Nephron (organoid): ENCODE measurements around the gene PLA2G4E.
A peak's percentile ranks its signal among the peaks of the same experiment; 100 is the strongest.

Experiments used
- H3K27ac Mint-ChIP-seq, 3 experiments: 2 replicates each; pipeline ENCODE4 v1.8.0; 2020; ENCODE audit warnings: mixed read lengths in 3 of 3, mild to moderate bottlenecking in 2 of 3, moderate library complexity in 1 of 3
- H3K27me3 Mint-ChIP-seq: 2 replicates; pipeline ENCODE4 v1.8.0; 2021; ENCODE audit warnings: low read depth, mild to moderate bottlenecking, moderate library complexity, mixed read lengths
- H3K36me3 Mint-ChIP-seq: 2 replicates; pipeline ENCODE4 v1.8.0; 2020; ENCODE audit warnings: low read depth, mixed read lengths
- H3K4me1 Mint-ChIP-seq: 2 replicates; pipeline ENCODE4 v1.8.0; 2020; ENCODE audit warnings: mixed read lengths
- H3K4me3 Mint-ChIP-seq, 3 experiments: 2 replicates each; pipeline ENCODE4 v1.8.0; 2020; ENCODE audit warnings: mild to moderate bottlenecking in 3 of 3, mixed read lengths in 3 of 3, moderate library complexity in 2 of 3
- H3K9me3 Mint-ChIP-seq: 2 replicates; pipeline ENCODE4 v1.8.0; 2020; ENCODE audit warnings: mixed read lengths
- CTCF ChIP-seq, 3 experiments: fragments of 200-600 bp; sonication (generic); IDR thresholded peaks; one replicate each; pipeline ENCODE4 v1.5.0; 2021; ENCODE audit warnings: antibody characterized with exemption in 3 of 3; ENCODE audit not compliant: unreplicated experiment in 3 of 3

PLA2G4E gene

GRCh38 chr15:41965441-41966413 lies 55.1 kb downstream of the PLA2G4E start:
- H3K27ac Mint-ChIP-seq: peak overlapping the region in 2 of 3 experiments; percentile 80 to 87
- no peaks in the 10 kb centered on the region for H3K9me3 Mint-ChIP-seq
- peaks cover 7% of the 10 kb centered on the region for H3K36me3 Mint-ChIP-seq
- no peak overlapping the region for H3K4me3 Mint-ChIP-seq
- H3K4me1 Mint-ChIP-seq: peaks cover 28% of the 10 kb centered on the region
- peaks cover 3% of the 10 kb centered on the region for H3K27me3 Mint-ChIP-seq
- no peak for TF ChIP-seq CTCF (IDR thresholded peaks at IDR 0.05; ENCODE audit: unreplicated experiment in 3 of 3)

DNA sequence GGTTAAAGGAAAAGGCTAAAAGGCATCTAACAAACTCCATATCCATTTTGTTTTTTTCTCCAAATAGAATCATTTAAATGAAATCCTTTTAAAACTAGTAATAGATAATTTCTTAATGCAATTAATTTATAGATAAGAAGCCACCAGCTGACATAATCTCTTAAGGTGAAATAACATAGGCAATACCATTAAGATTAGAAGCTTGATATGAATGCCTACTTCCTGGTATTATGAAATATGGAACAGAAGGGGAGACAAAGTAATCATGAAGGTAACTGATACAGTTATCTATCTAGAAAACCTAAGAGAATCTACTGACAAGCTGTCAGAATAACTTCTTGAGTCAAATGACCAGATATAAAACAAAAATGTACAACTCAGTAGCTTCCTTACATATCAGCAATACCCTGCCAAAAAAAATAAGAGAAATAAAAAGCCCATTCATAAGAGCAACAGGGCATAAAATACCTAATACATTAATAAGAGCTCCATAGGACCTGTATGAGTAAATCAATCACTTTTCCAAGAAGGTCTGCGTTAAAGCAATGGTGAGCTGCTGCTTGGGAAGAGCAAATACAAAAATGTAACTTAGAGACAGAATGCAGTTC lies 59.1 kb downstream of the PLA2G4E start:
- H3K27ac Mint-ChIP-seq: no peak overlapping the region
- peaks cover 8% of the 10 kb centered on the region for H3K27me3 Mint-ChIP-seq
- no peaks in the 10 kb centered on the region for H3K9me3 Mint-ChIP-seq
- no peak overlapping the region for H3K4me3 Mint-ChIP-seq
- TF ChIP-seq CTCF (IDR thresholded peaks at IDR 0.05; ENCODE audit: unreplicated experiment in 3 of 3): no peak
- H3K36me3 Mint-ChIP-seq: peaks cover 7% of the 10 kb centered on the region
- peaks cover 23% of the 10 kb centered on the region for H3K4me1 Mint-ChIP-seq

DNA sequence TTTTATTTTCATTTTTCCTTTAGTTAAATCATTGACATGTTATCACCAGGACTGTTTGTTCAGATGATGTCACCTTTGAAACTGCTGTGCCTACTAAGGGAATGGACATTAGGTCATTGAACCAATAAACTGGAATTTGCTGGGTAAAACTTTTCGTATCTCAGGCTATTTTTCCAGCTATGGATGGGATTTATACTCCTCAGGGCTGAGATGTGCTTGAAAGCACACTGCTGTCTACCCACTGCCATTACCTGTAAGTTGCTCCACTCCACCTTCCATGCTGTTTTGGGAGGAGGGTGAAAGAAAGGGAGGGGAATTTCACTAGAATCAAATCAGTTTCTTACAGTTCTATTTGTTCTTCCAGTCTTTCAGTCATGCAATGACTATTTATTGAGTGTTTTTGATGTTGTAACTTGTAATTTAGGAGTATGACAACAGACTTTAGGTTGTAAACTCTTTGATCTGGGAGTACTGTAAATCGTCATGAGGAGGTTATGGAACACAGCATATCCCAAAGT lies 59.8 kb downstream of the PLA2G4E start:
- H3K9me3 Mint-ChIP-seq: no peaks in the 10 kb centered on the region
- no peak overlapping the region for H3K27ac Mint-ChIP-seq
- H3K4me1 Mint-ChIP-seq: peaks cover 24% of the 10 kb centered on the region
- no peak for TF ChIP-seq CTCF (IDR thresholded peaks at IDR 0.05; ENCODE audit: unreplicated experiment in 3 of 3)
- peaks cover 7% of the 10 kb centered on the region for H3K36me3 Mint-ChIP-seq
- peaks cover 10% of the 10 kb centered on the region for H3K27me3 Mint-ChIP-seq
- no peak overlapping the region for H3K4me3 Mint-ChIP-seq

- H3K27me3 Mint-ChIP-seq: peaks cover 13% of the 10 kb centered on the region
- H3K4me3 Mint-ChIP-seq: no peak overlapping the region
- no peaks in the 10 kb centered on the region for H3K9me3 Mint-ChIP-seq
- peak overlapping the region in 1 of 3 experiments; percentile 42 for H3K27ac Mint-ChIP-seq
- peaks cover 7% of the 10 kb centered on the region for H3K36me3 Mint-ChIP-seq
- no peak for TF ChIP-seq CTCF (IDR thresholded peaks at IDR 0.05; ENCODE audit: unreplicated experiment in 3 of 3)
- peaks cover 27% of the 10 kb centered on the region for H3K4me1 Mint-ChIP-seq
These were observed 62.8 kb downstream of the PLA2G4E start for GRCh38 chr15:41958002-41958420.

GRCh38 chr15:41957021-41957897 lies 63.6 kb downstream of the PLA2G4E start:
- H3K36me3 Mint-ChIP-seq: peaks cover 7% of the 10 kb centered on the region
- peaks cover 13% of the 10 kb centered on the region for H3K27me3 Mint-ChIP-seq
- no peaks in the 10 kb centered on the region for H3K9me3 Mint-ChIP-seq
- peak overlapping the region in 1 of 3 experiments; percentile 42 for H3K27ac Mint-ChIP-seq
- no peak overlapping the region for H3K4me3 Mint-ChIP-seq
- TF ChIP-seq CTCF (IDR thresholded peaks at IDR 0.05; ENCODE audit: unreplicated experiment in 3 of 3): no peak
- peaks cover 29% of the 10 kb centered on the region for H3K4me1 Mint-ChIP-seq
